Measurements from ENCODE around the gene NKX2-4.
A peak's percentile ranks its signal among the peaks of the same experiment; 100 is the strongest.
"Not testable (repeated sequence)": the region's sequence is repeated elsewhere in the genome, so short reads cannot be mapped to it uniquely, and the experiment has no call there.

The NKX2-4 gene

GRCh38 chr20:21397341-21398108 lies at the start of gene NKX2-4:
TSS of gene NKX2-4 (minus strand) at chr20:21397526. CDS start at chr20:21397399, 127 bp downstream.
- no peak for DNase-seq

- no peak for DNase-seq
Measured at GRCh38 chr20:21437816-21438215, 40.5 kb upstream of the NKX2-4 start.

- no peak for DNase-seq
Measured at GRCh38 chr20:21437248-21437647, 39.9 kb upstream of the NKX2-4 start.

GRCh38 chr20:21436205-21436604 lies 38.9 kb upstream of the NKX2-4 start:
- DNase-seq, result peak; percentile 39

- DNase-seq, result no peak
Measured at GRCh38 chr20:21435576-21435975, 38.2 kb upstream of the NKX2-4 start.

GRCh38 chr20:21433329-21433890 lies 36.1 kb upstream of the NKX2-4 start:
- no peak for DNase-seq

GRCh38 chr20:21432911-21433310 lies 35.6 kb upstream of the NKX2-4 start:
- DNase-seq, result no peak

GRCh38 chr20:21430020-21430419 lies 32.7 kb upstream of the NKX2-4 start:
- DNase-seq, result no peak

GRCh38 chr20:21424846-21425245 lies 27.5 kb upstream of the NKX2-4 start:
- no peak for DNase-seq

- DNase-seq, result not testable (repeated sequence)
Measured at GRCh38 chr20:21423712-21424111, 26.4 kb upstream of the NKX2-4 start.

GRCh38 chr20:21421601-21422236 lies 24.4 kb upstream of the NKX2-4 start:
- DNase-seq, result no peak

GRCh38 chr20:21419147-21419546 lies 21.8 kb upstream of the NKX2-4 start:
- not testable (repeated sequence) for DNase-seq

- DNase-seq, result not testable (repeated sequence)
Measured at GRCh38 chr20:21413996-21414395, 16.7 kb upstream of the NKX2-4 start.

GRCh38 chr20:21411725-21412124 lies 14.4 kb upstream of the NKX2-4 start:
- DNase-seq, result no peak

GRCh38 chr20:21399005-21399475 lies 1.7 kb upstream of the NKX2-4 start:
- DNase-seq, result no peak

- DNase-seq, result no peak
Measured at GRCh38 chr20:21398109-21399004, 1.0 kb upstream of the NKX2-4 start.

- DNase-seq, result no peak
Measured at GRCh38 chr20:21396599-21397340, 556 bp downstream of the NKX2-4 start.

- DNase-seq, result no peak
Measured at GRCh38 chr20:21395666-21396598, 1.4 kb downstream of the NKX2-4 start.

- DNase-seq, result no peak
Measured at GRCh38 chr20:21395051-21395665, 2.2 kb downstream of the NKX2-4 start.

GRCh38 chr20:21394551-21394950 lies 2.8 kb downstream of the NKX2-4 start:
- DNase-seq, result no peak
